ENCODE results near the gene PMIS2.
"Not testable (repeated sequence)": the region's sequence is repeated elsewhere in the genome, so short reads cannot be mapped to it uniquely, and the experiment has no call there.

DNA sequence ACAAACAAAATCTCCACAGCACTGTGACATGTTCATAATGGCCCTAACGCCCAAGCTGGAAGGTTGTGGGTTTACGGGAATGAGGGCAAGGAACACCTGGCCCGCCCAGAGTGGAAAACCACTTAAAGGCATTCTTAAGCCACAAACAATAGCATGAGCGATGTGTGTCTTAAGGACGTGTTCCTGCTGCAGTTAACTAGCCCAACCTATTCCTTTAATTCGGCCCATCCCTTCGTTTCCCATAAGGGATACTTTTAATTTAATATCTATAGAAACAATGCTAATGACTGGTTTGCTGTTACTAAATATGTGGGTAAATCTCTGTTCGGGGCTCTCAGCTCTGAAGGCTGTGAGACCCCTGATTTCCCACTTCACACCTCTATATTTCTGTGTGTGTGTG, 21.2 kb downstream of the PMIS2 start:
- TF ChIP-seq, protein P1, sequence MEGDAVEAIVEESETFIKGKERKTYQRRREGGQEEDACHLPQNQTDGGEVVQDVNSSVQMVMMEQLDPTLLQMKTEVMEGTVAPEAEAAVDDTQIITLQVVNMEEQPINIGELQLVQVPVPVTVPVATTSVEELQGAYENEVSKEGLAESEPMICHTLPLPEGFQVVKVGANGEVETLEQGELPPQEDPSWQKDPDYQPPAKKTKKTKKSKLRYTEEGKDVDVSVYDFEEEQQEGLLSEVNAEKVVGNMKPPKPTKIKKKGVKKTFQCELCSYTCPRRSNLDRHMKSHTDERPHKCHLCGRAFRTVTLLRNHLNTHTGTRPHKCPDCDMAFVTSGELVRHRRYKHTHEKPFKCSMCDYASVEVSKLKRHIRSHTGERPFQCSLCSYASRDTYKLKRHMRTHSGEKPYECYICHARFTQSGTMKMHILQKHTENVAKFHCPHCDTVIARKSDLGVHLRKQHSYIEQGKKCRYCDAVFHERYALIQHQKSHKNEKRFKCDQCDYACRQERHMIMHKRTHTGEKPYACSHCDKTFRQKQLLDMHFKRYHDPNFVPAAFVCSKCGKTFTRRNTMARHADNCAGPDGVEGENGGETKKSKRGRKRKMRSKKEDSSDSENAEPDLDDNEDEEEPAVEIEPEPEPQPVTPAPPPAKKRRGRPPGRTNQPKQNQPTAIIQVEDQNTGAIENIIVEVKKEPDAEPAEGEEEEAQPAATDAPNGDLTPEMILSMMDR (IDR thresholded peaks at IDR 0.05), result not testable (repeated sequence)
- TF ChIP-seq POLR2A (IDR thresholded peaks at IDR 0.05), result not testable (repeated sequence)
